Erythroblast (primary cell): ENCODE data around the gene SLC39A2.

Experiments
- GATA1 ChIP-seq: IDR thresholded peaks from 2 replicates; pipeline ENCODE4 v1.6.1; 2011; ENCODE audit warnings: low read depth, mild to moderate bottlenecking, control low read depth, low read length, moderate library complexity
- POLR2A ChIP-seq: IDR thresholded peaks from 2 replicates; pipeline ENCODE4 v1.6.1; 2011; ENCODE audit warnings: mild to moderate bottlenecking, low read length

DNA sequence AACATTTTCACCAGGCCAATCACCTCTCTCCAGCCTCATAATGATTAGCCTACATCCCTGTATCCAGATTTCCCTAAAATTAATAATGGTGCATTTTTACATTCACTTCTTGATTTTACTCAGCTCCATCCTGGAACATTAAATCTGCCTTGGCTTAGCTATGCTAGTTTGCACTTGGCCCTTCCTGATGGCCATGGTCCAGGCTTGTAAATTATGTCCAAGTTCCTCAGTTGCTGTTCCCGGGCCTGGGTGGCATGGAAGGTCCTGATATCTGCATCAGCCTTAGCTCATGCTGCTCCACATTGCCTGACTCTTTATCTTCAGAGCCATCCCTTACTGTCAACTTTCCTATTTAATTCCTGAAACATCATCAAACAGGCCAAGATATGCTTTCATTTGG lies 20.4 kb upstream of the SLC39A2 start:
- no peak for TF ChIP-seq POLR2A
- TF ChIP-seq GATA1 = no peak
